Measurements from ENCODE around the gene STARD4. TPM values are rescaled to one million over a fixed set of nuclear protein-coding genes. Genes with fewer than 3 reads are reported as not detected.
A peak's percentile ranks its signal among the peaks of the same experiment; 100 is the strongest.

STARD4 gene
- total RNA-seq, 2 experiments from 2014 or later: 14.9 to 15.2 TPM

- Mint-ChIP-seq H3K36me3 (ENCODE audit: low read depth) (peaks cover 95% of the 10 kb centered on the region), H3K27me3 (no peaks in the 10 kb centered on the region)
- H3K36me3 ChIP-seq (ENCODE audit: insufficient read depth, low read length): peaks cover 86% of the 10 kb centered on the region
Observed at GRCh38 chr5:111478898-111479297, 33.4 kb downstream of the STARD4 start.

DNA sequence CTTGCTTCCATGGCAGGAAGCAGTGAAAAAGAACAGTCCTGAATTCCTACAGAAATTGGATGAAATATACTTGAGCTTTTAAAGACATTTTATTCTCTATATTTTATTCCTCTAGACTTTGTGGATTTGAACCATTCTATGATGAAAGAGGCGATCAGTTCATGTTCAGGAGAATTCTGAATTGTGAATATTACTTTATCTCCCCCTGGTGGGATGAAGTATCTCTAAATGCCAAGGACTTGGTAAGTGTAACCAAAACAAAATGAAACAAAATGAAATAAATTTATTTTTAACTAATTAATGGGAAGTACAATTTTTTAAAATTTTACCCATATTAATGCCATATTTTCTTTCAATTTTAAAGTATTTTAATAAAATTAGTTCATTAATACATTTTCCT, 34.1 kb downstream of the STARD4 start:
- intact Hi-C loops (cut with DNase I, micrococcal nuclease): loop anchor here (1.0 to 5.0 kb wide), 2 partner anchors 320 to 321 kb away; no protein-coding TSS in a partner anchor

More at GRCh38 chr5:111478898-111479297, 33.4 kb downstream of the STARD4 start:
- ATAC-seq (ENCODE audit: poor library complexity) (no peak), DNase-seq (no peak)
- H3K4me3 Mint-ChIP-seq: no peak overlapping the region
- H3K9me3 Mint-ChIP-seq: no peaks in the 10 kb centered on the region
- Histone ChIP-seq H3K27ac (ENCODE audit: low read depth in 1 of 2, low read length in 2 of 2) (no peak overlapping the region), H3K4me1 (ENCODE audit: insufficient read depth, low read length) (no peaks in the 10 kb centered on the region), H3K4me3 (ENCODE audit: low read length) (no peak overlapping the region), H3K27me3 (ENCODE audit: control insufficient read depth in 1 of 2, insufficient read depth in 2 of 2, low read length in 2 of 2) (no peaks in the 10 kb centered on the region), H3K9me3 (ENCODE audit: control insufficient read depth in 1 of 2, insufficient read depth in 1 of 2, low read length in 2 of 2) (no peaks in the 10 kb centered on the region)
- TF ChIP-seq, protein P1, sequence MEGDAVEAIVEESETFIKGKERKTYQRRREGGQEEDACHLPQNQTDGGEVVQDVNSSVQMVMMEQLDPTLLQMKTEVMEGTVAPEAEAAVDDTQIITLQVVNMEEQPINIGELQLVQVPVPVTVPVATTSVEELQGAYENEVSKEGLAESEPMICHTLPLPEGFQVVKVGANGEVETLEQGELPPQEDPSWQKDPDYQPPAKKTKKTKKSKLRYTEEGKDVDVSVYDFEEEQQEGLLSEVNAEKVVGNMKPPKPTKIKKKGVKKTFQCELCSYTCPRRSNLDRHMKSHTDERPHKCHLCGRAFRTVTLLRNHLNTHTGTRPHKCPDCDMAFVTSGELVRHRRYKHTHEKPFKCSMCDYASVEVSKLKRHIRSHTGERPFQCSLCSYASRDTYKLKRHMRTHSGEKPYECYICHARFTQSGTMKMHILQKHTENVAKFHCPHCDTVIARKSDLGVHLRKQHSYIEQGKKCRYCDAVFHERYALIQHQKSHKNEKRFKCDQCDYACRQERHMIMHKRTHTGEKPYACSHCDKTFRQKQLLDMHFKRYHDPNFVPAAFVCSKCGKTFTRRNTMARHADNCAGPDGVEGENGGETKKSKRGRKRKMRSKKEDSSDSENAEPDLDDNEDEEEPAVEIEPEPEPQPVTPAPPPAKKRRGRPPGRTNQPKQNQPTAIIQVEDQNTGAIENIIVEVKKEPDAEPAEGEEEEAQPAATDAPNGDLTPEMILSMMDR (IDR thresholded peaks at IDR 0.05): no peak
- intact Hi-C loops (cut with DNase I, micrococcal nuclease): loop anchor here (1.0 to 5.0 kb wide), 2 partner anchors 321 to 322 kb away; no protein-coding TSS in a partner anchor
- CTCF ChIA-PET: interaction anchor here (1.4 kb wide), 1 partner anchor 53 kb away, joined by 3 read pairs; no protein-coding TSS in a partner anchor
- H3K4me1 Mint-ChIP-seq (ENCODE audit: low read depth): no peaks in the 10 kb centered on the region
- H3K27ac Mint-ChIP-seq: no peak overlapping the region
- POLR2A ChIA-PET: interaction anchor here (0.7 to 1.2 kb wide), 3 partner anchors 18 to 249 kb away, joined by 3 to 6 read pairs (median 3); partner anchors contain the start of gene STARD4

GRCh38 chr5:111472579-111472978, 39.8 kb downstream of the STARD4 start:
- DNase-seq: no peak
- H3K4me1 ChIP-seq (ENCODE audit: insufficient read depth, low read length): no peaks in the 10 kb centered on the region
- H3K4me1 Mint-ChIP-seq (ENCODE audit: low read depth): peaks cover 9% of the 10 kb centered on the region
- H3K4me3 Mint-ChIP-seq: no peak overlapping the region
- no peaks in the 10 kb centered on the region for H3K27me3 ChIP-seq (ENCODE audit: control insufficient read depth in 1 of 2, insufficient read depth in 2 of 2, low read length in 2 of 2)
- no peak overlapping the region for H3K4me3 ChIP-seq (ENCODE audit: low read length)
- CTCF ChIA-PET: no interaction called here
- H3K9me3 ChIP-seq (ENCODE audit: control insufficient read depth in 1 of 2, insufficient read depth in 1 of 2, low read length in 2 of 2): no peaks in the 10 kb centered on the region
- H3K27ac Mint-ChIP-seq: peak overlapping the region; percentile 77
- H3K27me3 Mint-ChIP-seq: no peaks in the 10 kb centered on the region
- intact Hi-C loops (cut with DNase I, micrococcal nuclease): no loop called here
- no peak overlapping the region for H3K27ac ChIP-seq (ENCODE audit: low read depth in 1 of 2, low read length in 2 of 2)
- no peak for ATAC-seq (ENCODE audit: poor library complexity)
- POLR2A ChIA-PET: interaction anchor here (0.8 to 1.0 kb wide), 2 partner anchors 8 to 16 kb away, joined by 3 read pairs; no protein-coding TSS in a partner anchor
- TF ChIP-seq, protein P1 (IDR thresholded peaks at IDR 0.05): no peak
- peaks cover 76% of the 10 kb centered on the region for H3K36me3 Mint-ChIP-seq (ENCODE audit: low read depth)
- peaks cover 34% of the 10 kb centered on the region for H3K36me3 ChIP-seq (ENCODE audit: insufficient read depth, low read length)
- no peaks in the 10 kb centered on the region for H3K9me3 Mint-ChIP-seq

More for the DNA sequence above, 34.1 kb downstream of the STARD4 start:
- Histone ChIP-seq H3K4me1 (ENCODE audit: insufficient read depth, low read length) (no peaks in the 10 kb centered on the region), H3K4me3 (ENCODE audit: low read length) (no peak overlapping the region), H3K27me3 (ENCODE audit: control insufficient read depth in 1 of 2, insufficient read depth in 2 of 2, low read length in 2 of 2) (no peaks in the 10 kb centered on the region), H3K27ac (ENCODE audit: low read depth in 1 of 2, low read length in 2 of 2) (no peak overlapping the region), H3K9me3 (ENCODE audit: control insufficient read depth in 1 of 2, insufficient read depth in 1 of 2, low read length in 2 of 2) (no peaks in the 10 kb centered on the region), H3K36me3 (ENCODE audit: insufficient read depth, low read length) (peaks cover 86% of the 10 kb centered on the region)
- DNase-seq: no peak
- Mint-ChIP-seq H3K27me3 (no peaks in the 10 kb centered on the region), H3K4me1 (ENCODE audit: low read depth) (no peaks in the 10 kb centered on the region), H3K27ac (no peak overlapping the region), H3K36me3 (ENCODE audit: low read depth) (peaks cover 94% of the 10 kb centered on the region), H3K9me3 (no peaks in the 10 kb centered on the region), H3K4me3 (no peak overlapping the region)
- ChIA-PET POLR2A (interaction anchor here (0.7 to 1.2 kb wide), 2 partner anchors 19 to 34 kb away, joined by 3 to 6 read pairs; partner anchors contain the start of gene STARD4), CTCF (interaction anchor here (1.0 to 1.4 kb wide), 2 partner anchors 53 to 319 kb away, joined by 3 read pairs; no protein-coding TSS in a partner anchor)
- no peak for ATAC-seq (ENCODE audit: poor library complexity)
- TF ChIP-seq, protein P1 (IDR thresholded peaks at IDR 0.05): no peak

Measured in CD4-positive, alpha-beta T cell (primary cell).